Neutrophil (primary cell): ENCODE results near the gene CENPX.

Source experiments
- H3K27ac ChIP-seq: fragments of 200-600 bp; sonication (generic); 2 replicates; pipeline ENCODE4 v1.5.1; 2016; ENCODE audit warnings: mild to moderate bottlenecking, moderate library complexity
- H3K27me3 ChIP-seq: fragments of 200-600 bp; sonication (generic); 2 replicates; pipeline ENCODE4 v1.6.0; 2016; ENCODE audit warnings: mild to moderate bottlenecking
- H3K36me3 ChIP-seq: fragments of 200-600 bp; sonication (generic); 2 replicates; pipeline ENCODE4 v1.5.1; 2017
- H3K4me1 ChIP-seq, 2 experiments: fragments of 200-600 bp in 1 of 2; sonication (generic) in 1 of 2; 1 replicate in 1 of 2; 2 replicates in 1 of 2; pipeline versions ENCODE4 v1.5.1 to v1.6.1; 2013 to 2016; ENCODE audit warnings: low read depth in 1 of 2, low read length in 1 of 2, mild to moderate bottlenecking in 1 of 2, moderate library complexity in 1 of 2; ENCODE audit not compliant: control insufficient read depth in 1 of 2, insufficient read depth in 1 of 2
- H3K4me3 ChIP-seq, 2 experiments: fragments of 200-600 bp in 1 of 2; sonication (generic) in 1 of 2; 1 replicate in 1 of 2; 2 replicates in 1 of 2; pipeline ENCODE4 v1.5.1; 2013 to 2016; ENCODE audit warnings: low read depth in 1 of 2, low read length in 1 of 2, mild to moderate bottlenecking in 1 of 2, moderate library complexity in 1 of 2
- H3K9me3 ChIP-seq: fragments of 200-600 bp; sonication (generic); 2 replicates; pipeline ENCODE4 v1.5.1; 2016
- CTCF ChIP-seq: fragments of 200-600 bp; sonication (generic); IDR thresholded peaks from 2 replicates; pipeline ENCODE4 v1.5.1; 2016; ENCODE audit warnings: antibody characterized with exemption

The CENPX gene

DNA sequence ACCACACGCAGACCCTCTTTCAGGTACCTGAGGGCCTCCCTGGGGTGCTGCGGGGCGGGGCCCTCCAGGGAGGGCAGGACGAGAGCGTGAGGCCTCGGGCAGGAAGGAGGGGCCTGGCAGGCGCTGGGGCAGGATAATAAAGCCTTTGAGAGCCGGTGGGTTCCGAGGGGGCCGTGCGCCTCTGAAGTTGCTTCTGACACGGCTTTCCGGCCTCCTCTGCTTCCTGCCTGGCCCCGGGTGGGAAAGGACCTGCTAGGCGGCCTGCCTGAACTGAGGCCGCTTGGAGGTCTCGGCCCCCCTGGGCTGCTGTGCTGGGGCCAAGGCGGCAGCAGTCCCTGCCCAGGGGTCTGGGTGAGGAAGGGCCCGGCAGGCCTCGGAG is 10.4 kb downstream of the CENPX start:
- Histone ChIP-seq H3K9me3 (no peaks in the 10 kb centered on the region), H3K4me3 (no peak overlapping the region), H3K36me3 (peaks cover 12% of the 10 kb centered on the region), H3K27me3 (no peaks in the 10 kb centered on the region), H3K27ac (no peak overlapping the region), H3K4me1 (no peaks in the 10 kb centered on the region)
- no peak for TF ChIP-seq CTCF

- Histone ChIP-seq H3K27ac (no peak overlapping the region), H3K36me3 (peaks cover 12% of the 10 kb centered on the region), H3K4me3 (no peak overlapping the region), H3K4me1 (no peaks in the 10 kb centered on the region), H3K9me3 (no peaks in the 10 kb centered on the region), H3K27me3 (no peaks in the 10 kb centered on the region)
- TF ChIP-seq CTCF = no peak
Observed at GRCh38 chr17:82011617-82012187, 11.0 kb downstream of the CENPX start.

GRCh38 chr17:82010575-82011525 is 11.8 kb downstream of the CENPX start:
- Histone ChIP-seq H3K27me3 (no peaks in the 10 kb centered on the region), H3K27ac (no peak overlapping the region), H3K4me3 (no peak overlapping the region), H3K4me1 (no peaks in the 10 kb centered on the region), H3K36me3 (peaks cover 12% of the 10 kb centered on the region), H3K9me3 (no peaks in the 10 kb centered on the region)
- TF ChIP-seq CTCF = no peak

DNA sequence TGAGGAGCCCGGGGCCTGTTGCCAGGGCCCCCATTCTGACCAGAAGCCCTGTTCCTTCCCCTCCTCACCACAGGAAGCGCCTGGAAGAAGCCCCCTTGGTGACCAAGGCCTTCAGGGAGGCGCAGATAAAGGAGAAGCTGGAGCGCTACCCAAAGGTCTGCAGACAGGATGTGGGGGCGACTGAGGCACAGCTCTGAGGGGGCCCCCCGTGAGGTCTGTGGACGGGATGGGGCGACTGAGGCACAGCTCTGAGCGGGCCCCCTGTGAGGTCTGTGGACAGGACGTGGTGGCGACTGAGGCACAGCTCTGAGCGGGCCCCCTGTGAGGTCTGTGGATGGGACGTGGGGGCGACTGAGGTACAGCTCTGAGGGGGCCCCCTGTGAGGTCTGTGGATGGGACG is 13.3 kb downstream of the CENPX start:
- H3K9me3 ChIP-seq = no peaks in the 10 kb centered on the region
- H3K4me3 ChIP-seq = no peak overlapping the region
- H3K27me3 ChIP-seq = no peaks in the 10 kb centered on the region
- no peaks in the 10 kb centered on the region for H3K4me1 ChIP-seq
- H3K36me3 ChIP-seq = peaks cover 12% of the 10 kb centered on the region
- no peak for TF ChIP-seq CTCF
- no peak overlapping the region for H3K27ac ChIP-seq

DNA sequence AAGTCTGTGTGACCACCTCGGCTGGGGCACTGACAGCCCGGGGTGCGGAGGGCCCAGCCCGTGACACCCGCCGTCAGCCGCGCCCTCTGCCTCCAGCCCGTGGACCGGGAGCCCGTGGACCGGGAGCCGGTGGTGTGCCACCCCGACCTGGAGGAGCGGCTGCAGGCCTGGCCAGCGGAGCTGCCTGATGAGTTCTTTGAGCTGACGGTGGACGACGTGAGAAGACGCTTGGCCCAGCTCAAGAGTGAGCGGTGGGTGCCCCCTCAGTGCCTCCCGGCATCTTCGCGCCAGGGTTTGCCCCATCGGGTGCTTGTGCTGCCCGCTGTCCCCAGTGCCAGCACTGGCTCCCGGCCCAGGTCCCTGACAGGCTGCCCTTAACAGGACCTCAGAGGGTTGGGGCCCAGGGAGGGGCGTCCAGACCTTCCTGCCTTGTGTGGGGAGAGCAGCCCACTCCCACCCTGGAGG is 13.7 kb downstream of the CENPX start:
- Histone ChIP-seq H3K9me3 (no peaks in the 10 kb centered on the region), H3K4me3 (no peak overlapping the region), H3K27ac (no peak overlapping the region), H3K4me1 (no peaks in the 10 kb centered on the region), H3K36me3 (peaks cover 12% of the 10 kb centered on the region), H3K27me3 (no peaks in the 10 kb centered on the region)
- TF ChIP-seq CTCF = no peak
